ENCODE data around the gene MS4A8. TPM values are rescaled to one million over a fixed set of nuclear protein-coding genes. Genes with fewer than 3 reads are reported as not detected.

MS4A8 gene
- total RNA-seq, 1 donor from 2014 or later = not detected

GRCh38 chr11:60743058-60743457 is 43.6 kb downstream of the MS4A8 start:
- DNase-seq (ENCODE audit: low read depth, low spot score) = no peak
- H3K27ac Mint-ChIP-seq (ENCODE audit: unreplicated experiment) = no peak overlapping the region
- no peak overlapping the region for H3K4me3 Mint-ChIP-seq
- TF ChIP-seq CTCF (conservative IDR thresholded peaks at IDR 0.05) = no peak
- peaks cover 23% of the 10 kb centered on the region for H3K9me3 Mint-ChIP-seq
- peaks cover 7% of the 10 kb centered on the region for H3K27me3 Mint-ChIP-seq (ENCODE audit: low read depth)
- H3K36me3 Mint-ChIP-seq (ENCODE audit: low read depth) = peaks cover 4% of the 10 kb centered on the region
- H3K4me1 Mint-ChIP-seq = no peaks in the 10 kb centered on the region

- no peak overlapping the region for H3K27ac Mint-ChIP-seq (ENCODE audit: unreplicated experiment)
- H3K36me3 Mint-ChIP-seq (ENCODE audit: low read depth) = peaks cover 4% of the 10 kb centered on the region
- peaks cover 4% of the 10 kb centered on the region for H3K27me3 Mint-ChIP-seq (ENCODE audit: low read depth)
- DNase-seq (ENCODE audit: low read depth, low spot score) = no peak
- no peak overlapping the region for H3K4me3 Mint-ChIP-seq
- no peak for TF ChIP-seq CTCF (conservative IDR thresholded peaks at IDR 0.05)
- no peaks in the 10 kb centered on the region for H3K4me1 Mint-ChIP-seq
- H3K9me3 Mint-ChIP-seq = peaks cover 23% of the 10 kb centered on the region
Measured at GRCh38 chr11:60744114-60744513, 44.7 kb downstream of the MS4A8 start.

GRCh38 chr11:60747359-60747873 is 48.0 kb downstream of the MS4A8 start:
- H3K27me3 Mint-ChIP-seq (ENCODE audit: low read depth) = peaks cover 23% of the 10 kb centered on the region

GRCh38 chr11:60748225-60748624 is 48.8 kb downstream of the MS4A8 start:
- Mint-ChIP-seq H3K4me3 (no peak overlapping the region), H3K4me1 (no peaks in the 10 kb centered on the region), H3K27ac (ENCODE audit: unreplicated experiment) (no peak overlapping the region), H3K9me3 (peaks cover 13% of the 10 kb centered on the region), H3K36me3 (ENCODE audit: low read depth) (no peaks in the 10 kb centered on the region), H3K27me3 (ENCODE audit: low read depth) (peaks cover 29% of the 10 kb centered on the region)
- DNase-seq (ENCODE audit: low read depth, low spot score) = no peak
- TF ChIP-seq CTCF (conservative IDR thresholded peaks at IDR 0.05) = no peak

More at GRCh38 chr11:60747359-60747873, 48.0 kb downstream of the MS4A8 start:
- peaks cover 4% of the 10 kb centered on the region for H3K36me3 Mint-ChIP-seq (ENCODE audit: low read depth)
- peaks cover 19% of the 10 kb centered on the region for H3K9me3 Mint-ChIP-seq
- H3K4me1 Mint-ChIP-seq = no peaks in the 10 kb centered on the region
- TF ChIP-seq CTCF (conservative IDR thresholded peaks at IDR 0.05) = no peak
- peak overlapping the region; percentile 79 for H3K27ac Mint-ChIP-seq (ENCODE audit: unreplicated experiment)
- no peak overlapping the region for H3K4me3 Mint-ChIP-seq
- DNase-seq (ENCODE audit: low read depth, low spot score) = no peak

- TF ChIP-seq CTCF (conservative IDR thresholded peaks at IDR 0.05) = no peak
- Mint-ChIP-seq H3K4me3 (no peak overlapping the region), H3K9me3 (peaks cover 8% of the 10 kb centered on the region), H3K27ac (ENCODE audit: unreplicated experiment) (no peak overlapping the region), H3K27me3 (ENCODE audit: low read depth) (peaks cover 33% of the 10 kb centered on the region), H3K4me1 (no peaks in the 10 kb centered on the region), H3K36me3 (ENCODE audit: low read depth) (no peaks in the 10 kb centered on the region)
- DNase-seq (ENCODE audit: low read depth, low spot score) = no peak
Measured at GRCh38 chr11:60748821-60749220, 49.4 kb downstream of the MS4A8 start.

Data from neural crest cell (in vitro differentiated cells).